Panc1 (cell line): ENCODE measurements around the gene NID1. TPM values are rescaled to one million over a fixed set of nuclear protein-coding genes. Genes with fewer than 3 reads are reported as not detected.

Source experiments
- ATAC-seq: fragments of 200-7000 bp; cut with Tn5 transposase; 2 replicates; pipeline ENCODE4 v1.9.1; 2020; ENCODE audit warnings: mild to moderate bottlenecking, moderate library complexity
- BruUV-seq: library from RNA; stranded (reverse); fragments of 400-500 nt; replicated peaks from 2 replicates; lab custom pipeline; 2021; lab: Mats Ljungman, UMichigan
- CTCF ChIA-PET: fragments of 300-600 bp; sonication (Branson Sonifier 250); formaldehyde crosslinking; loops from one replicate; lab custom pipeline; 2022; ENCODE audit warnings: antibody characterized with exemption; lab: Charles Lee
- POLR2A ChIA-PET: fragments of 300-600 bp; sonication (Branson Sonifier 250); formaldehyde crosslinking; loops from one replicate; lab custom pipeline; 2022; ENCODE audit warnings: antibody characterized with exemption; lab: Charles Lee
- DNase-seq: peaks from one replicate; pipeline ENCODE4 v3.0.0-alpha.2; 2010; ENCODE audit warnings: low read depth, low spot score
- H3K27ac ChIP-seq: 2 replicates; pipeline ENCODE4 v1.5.1; 2011; ENCODE audit warnings: mild to moderate bottlenecking, low read length, inconsistent platforms
- H3K27me3 ChIP-seq: fragments of 200-500 bp; sonication (Bioruptor generic); 2 replicates; pipeline ENCODE4 v1.6.0; 2014; ENCODE audit warnings: low read length, inconsistent platforms; ENCODE audit not compliant: control insufficient read depth, insufficient read depth
- H3K36me3 ChIP-seq: fragments of 200-500 bp; sonication (Bioruptor generic); 2 replicates; pipeline ENCODE4 v1.5.1; 2014; ENCODE audit warnings: inconsistent platforms, mild to moderate bottlenecking, low read length, moderate library complexity; ENCODE audit not compliant: control insufficient read depth, insufficient read depth
- H3K4me1 ChIP-seq: 2 replicates; pipeline ENCODE4 v1.5.1; 2011; ENCODE audit warnings: inconsistent platforms, mild to moderate bottlenecking, low read length, moderate library complexity; ENCODE audit not compliant: control insufficient read depth, insufficient read depth
- H3K4me3 ChIP-seq, 2 experiments: 2 replicates each; pipeline ENCODE4 v1.5.1; 2011 to 2012; ENCODE audit warnings: low read depth in 2 of 2, low read length in 2 of 2, mild to moderate bottlenecking in 2 of 2, inconsistent platforms in 1 of 2, moderate library complexity in 1 of 2
- H3K9me3 ChIP-seq: fragments of 200-500 bp; sonication (Bioruptor generic); 2 replicates; pipeline ENCODE4 v1.5.1; 2014; ENCODE audit warnings: low read depth, mild to moderate bottlenecking, inconsistent platforms, low read length, moderate library complexity; ENCODE audit not compliant: control insufficient read depth, insufficient read depth
- POLR2AphosphoS5 ChIP-seq: IDR thresholded peaks from 2 replicates; pipeline ENCODE4 v1.6.1; 2012; ENCODE audit warnings: mild to moderate bottlenecking, low read depth, low read length, moderate library complexity
- SIN3A ChIP-seq: IDR thresholded peaks from 2 replicates; pipeline ENCODE4 v1.6.1; 2012; ENCODE audit warnings: low read depth, mild to moderate bottlenecking, low read length, moderate library complexity, borderline replicate concordance; ENCODE audit not compliant: insufficient read depth
- TCF7L2 ChIP-seq: IDR thresholded peaks from 2 replicates; pipeline ENCODE4 v1.6.1; 2011; ENCODE audit warnings: mild to moderate bottlenecking, low read depth, low read length, inconsistent platforms
- in situ Hi-C: cut with HindIII; loops from 2 replicates; pipeline ENCODE4 v1.10.0; 2016; ENCODE audit warnings: low sequenced_read_pairs, low pct_unique_long_range_greater_than_20kb
- intact Hi-C: fragments of 100-400 bp; cut with micrococcal nuclease; formaldehyde crosslinking; loops from one replicate; pipeline ENCODE4 v1.10.0; 2022; ENCODE audit not compliant: unreplicated experiment
- total RNA-seq: library from RNA; stranded (reverse); gene quantifications from one replicate; pipeline ENCODE4 v1.2.1, GENCODE V29; 2021; ENCODE audit not compliant: unreplicated experiment
- TF ChIP-seq, protein P1 (sequence below): fragments of 450-650 bp; IDR thresholded peaks from 2 replicates; pipeline ENCODE4 v1.5.1; 2017; ENCODE audit warnings: mild to moderate bottlenecking
- TF ChIP-seq, protein P2 (sequence below), 2 experiments: IDR thresholded peaks; 2 replicates each; pipeline ENCODE4 v1.6.1; 2011 to 2012; ENCODE audit warnings: low read depth in 2 of 2, control low read depth in 1 of 2, low read length in 1 of 2, mild to moderate bottlenecking in 1 of 2, moderate library complexity in 1 of 2; ENCODE audit not compliant: insufficient read depth in 1 of 2

NID1 gene
- total RNA-seq, 1 experiment from 2014 or later: 89.3 TPM

GRCh38 chr1:235947989-235948388 lies 116.9 kb downstream of the NID1 start:
- ChIA-PET POLR2A (no interaction called here), CTCF (no interaction called here)

GRCh38 chr1:235946571-235946981 lies 118.3 kb downstream of the NID1 start:
- H3K27me3 ChIP-seq: no peaks in the 10 kb centered on the region
- no peaks in the 10 kb centered on the region for H3K36me3 ChIP-seq
- intact Hi-C loops: no loop called here
- in situ Hi-C loops: no loop called here
- ChIA-PET CTCF (no interaction called here), POLR2A (no interaction called here)
- no peak overlapping the region for H3K4me3 ChIP-seq
- H3K27ac ChIP-seq: peak overlapping the region; percentile 13
- peaks cover 14% of the 10 kb centered on the region for H3K4me1 ChIP-seq
- H3K9me3 ChIP-seq: no peaks in the 10 kb centered on the region
- peak; percentile 73 for ATAC-seq
- BruUV-seq: no TSS peak
- DNase-seq: no peak
- TF ChIP-seq, protein P1, sequence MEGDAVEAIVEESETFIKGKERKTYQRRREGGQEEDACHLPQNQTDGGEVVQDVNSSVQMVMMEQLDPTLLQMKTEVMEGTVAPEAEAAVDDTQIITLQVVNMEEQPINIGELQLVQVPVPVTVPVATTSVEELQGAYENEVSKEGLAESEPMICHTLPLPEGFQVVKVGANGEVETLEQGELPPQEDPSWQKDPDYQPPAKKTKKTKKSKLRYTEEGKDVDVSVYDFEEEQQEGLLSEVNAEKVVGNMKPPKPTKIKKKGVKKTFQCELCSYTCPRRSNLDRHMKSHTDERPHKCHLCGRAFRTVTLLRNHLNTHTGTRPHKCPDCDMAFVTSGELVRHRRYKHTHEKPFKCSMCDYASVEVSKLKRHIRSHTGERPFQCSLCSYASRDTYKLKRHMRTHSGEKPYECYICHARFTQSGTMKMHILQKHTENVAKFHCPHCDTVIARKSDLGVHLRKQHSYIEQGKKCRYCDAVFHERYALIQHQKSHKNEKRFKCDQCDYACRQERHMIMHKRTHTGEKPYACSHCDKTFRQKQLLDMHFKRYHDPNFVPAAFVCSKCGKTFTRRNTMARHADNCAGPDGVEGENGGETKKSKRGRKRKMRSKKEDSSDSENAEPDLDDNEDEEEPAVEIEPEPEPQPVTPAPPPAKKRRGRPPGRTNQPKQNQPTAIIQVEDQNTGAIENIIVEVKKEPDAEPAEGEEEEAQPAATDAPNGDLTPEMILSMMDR: peak; percentile 74
- no peak for TF ChIP-seq TCF7L2

More at GRCh38 chr1:235947989-235948388, 116.9 kb downstream of the NID1 start:
- intact Hi-C loops (no loop called here), in situ Hi-C loops (no loop called here)
- no TSS peak for BruUV-seq
- Histone ChIP-seq H3K27me3 (no peaks in the 10 kb centered on the region), H3K36me3 (no peaks in the 10 kb centered on the region), H3K9me3 (no peaks in the 10 kb centered on the region), H3K4me1 (peaks cover 14% of the 10 kb centered on the region), H3K27ac (peak overlapping the region; percentile 26; the same call in 1 of the 2 replicates), H3K4me3 (no peak overlapping the region)
- TF ChIP-seq, protein P2, sequence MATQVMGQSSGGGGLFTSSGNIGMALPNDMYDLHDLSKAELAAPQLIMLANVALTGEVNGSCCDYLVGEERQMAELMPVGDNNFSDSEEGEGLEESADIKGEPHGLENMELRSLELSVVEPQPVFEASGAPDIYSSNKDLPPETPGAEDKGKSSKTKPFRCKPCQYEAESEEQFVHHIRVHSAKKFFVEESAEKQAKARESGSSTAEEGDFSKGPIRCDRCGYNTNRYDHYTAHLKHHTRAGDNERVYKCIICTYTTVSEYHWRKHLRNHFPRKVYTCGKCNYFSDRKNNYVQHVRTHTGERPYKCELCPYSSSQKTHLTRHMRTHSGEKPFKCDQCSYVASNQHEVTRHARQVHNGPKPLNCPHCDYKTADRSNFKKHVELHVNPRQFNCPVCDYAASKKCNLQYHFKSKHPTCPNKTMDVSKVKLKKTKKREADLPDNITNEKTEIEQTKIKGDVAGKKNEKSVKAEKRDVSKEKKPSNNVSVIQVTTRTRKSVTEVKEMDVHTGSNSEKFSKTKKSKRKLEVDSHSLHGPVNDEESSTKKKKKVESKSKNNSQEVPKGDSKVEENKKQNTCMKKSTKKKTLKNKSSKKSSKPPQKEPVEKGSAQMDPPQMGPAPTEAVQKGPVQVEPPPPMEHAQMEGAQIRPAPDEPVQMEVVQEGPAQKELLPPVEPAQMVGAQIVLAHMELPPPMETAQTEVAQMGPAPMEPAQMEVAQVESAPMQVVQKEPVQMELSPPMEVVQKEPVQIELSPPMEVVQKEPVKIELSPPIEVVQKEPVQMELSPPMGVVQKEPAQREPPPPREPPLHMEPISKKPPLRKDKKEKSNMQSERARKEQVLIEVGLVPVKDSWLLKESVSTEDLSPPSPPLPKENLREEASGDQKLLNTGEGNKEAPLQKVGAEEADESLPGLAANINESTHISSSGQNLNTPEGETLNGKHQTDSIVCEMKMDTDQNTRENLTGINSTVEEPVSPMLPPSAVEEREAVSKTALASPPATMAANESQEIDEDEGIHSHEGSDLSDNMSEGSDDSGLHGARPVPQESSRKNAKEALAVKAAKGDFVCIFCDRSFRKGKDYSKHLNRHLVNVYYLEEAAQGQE (IDR thresholded peaks at IDR 0.05; ENCODE audit: insufficient read depth in 1 of 2, low read depth in 2 of 2, low read length in 1 of 2): no peak
- no peak for TF ChIP-seq SIN3A
- TF ChIP-seq, protein P1: no peak
- TF ChIP-seq TCF7L2: no peak
- no peak for TF ChIP-seq POLR2AphosphoS5
- DNase-seq: no peak
- ATAC-seq: no peak
